Measurements from ENCODE around the gene ABCC4.

ABCC4 gene

GRCh38 chr13:95255072-95255732 is 46.0 kb downstream of the ABCC4 start:
- no peak for DNase-seq

- DNase-seq = no peak
Observed at GRCh38 chr13:95254339-95254738, 46.9 kb downstream of the ABCC4 start.

DNA sequence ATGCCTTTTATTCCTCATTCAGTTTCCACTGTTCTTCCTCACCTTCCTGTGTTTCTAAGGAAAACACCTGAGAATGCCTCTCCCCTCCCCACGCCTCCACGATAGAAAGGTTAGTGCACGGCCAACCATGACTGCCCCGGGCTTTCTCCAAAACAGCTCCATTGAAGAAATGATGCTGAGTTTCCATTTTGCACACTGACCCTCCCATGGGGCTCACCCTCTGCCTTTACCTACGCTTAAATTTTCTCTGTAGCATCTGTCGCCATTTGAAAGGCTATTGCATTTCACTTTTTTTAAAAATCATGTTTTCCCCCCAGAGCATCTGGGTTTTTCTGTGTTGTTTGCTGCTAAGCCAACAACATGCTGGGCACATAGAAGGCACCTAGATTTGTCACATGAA is 48.2 kb downstream of the ABCC4 start:
- no peak for DNase-seq

GRCh38 chr13:95251641-95252040 is 49.6 kb downstream of the ABCC4 start:
- no peak for DNase-seq

DNA sequence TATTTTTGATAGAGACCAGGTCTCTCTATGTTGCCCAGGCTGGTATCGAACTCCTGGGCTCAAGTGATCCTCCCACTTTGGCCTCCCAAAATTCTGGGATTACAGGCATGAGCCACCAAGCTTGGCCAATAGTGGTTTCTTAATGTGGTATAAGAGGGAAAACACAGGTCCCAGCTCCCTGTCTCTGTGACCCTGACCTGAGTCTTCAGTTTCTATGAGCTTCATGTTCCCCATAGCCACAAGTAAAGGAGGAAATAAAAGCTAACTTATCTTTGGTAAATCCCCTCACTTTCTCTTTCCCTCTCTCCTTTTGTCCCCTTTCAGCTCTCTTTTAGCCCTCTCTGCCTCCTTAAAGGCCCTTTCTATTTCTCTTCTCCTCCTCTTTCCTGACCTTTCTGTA is 50.3 kb downstream of the ABCC4 start:
- DNase-seq = no peak

DNA sequence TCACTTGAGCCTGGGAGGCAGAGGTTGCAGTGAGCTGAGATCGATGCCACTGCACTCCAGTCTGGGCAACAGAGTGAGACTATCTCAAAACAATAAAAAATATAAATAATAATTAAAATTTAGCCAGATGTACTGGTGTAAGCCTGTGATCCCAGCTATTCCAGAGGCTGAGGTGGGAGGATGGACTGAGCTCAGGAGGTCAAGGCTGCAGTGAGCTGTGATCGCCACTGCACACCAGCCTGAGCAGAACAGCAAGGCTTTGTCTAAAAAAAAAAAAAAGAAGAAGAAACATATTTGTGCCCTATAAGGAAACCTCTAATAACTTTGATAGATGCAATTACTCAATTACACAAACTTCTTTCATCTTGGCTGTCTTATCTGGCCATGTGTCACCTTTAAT is 52.3 kb downstream of the ABCC4 start:
- DNase-seq = no peak

DNA sequence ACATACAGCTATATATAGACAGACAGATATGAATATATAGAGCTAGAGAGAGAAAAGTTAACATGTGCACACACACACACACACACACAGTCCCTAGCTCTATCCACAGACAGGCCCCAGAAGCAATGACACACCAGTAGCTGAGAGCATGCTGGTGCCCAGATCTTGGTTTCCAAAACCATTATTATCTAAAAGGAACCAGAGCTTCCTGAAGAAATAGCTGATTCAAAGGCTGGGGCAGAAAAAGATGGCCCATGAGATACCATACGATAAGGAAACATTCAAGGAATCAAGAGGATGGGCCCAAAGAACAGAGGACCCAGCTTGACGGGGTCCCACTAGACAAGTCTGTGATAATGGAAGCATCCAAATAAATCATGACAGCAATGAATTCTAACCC is 53.4 kb downstream of the ABCC4 start:
- DNase-seq = no peak

DNA sequence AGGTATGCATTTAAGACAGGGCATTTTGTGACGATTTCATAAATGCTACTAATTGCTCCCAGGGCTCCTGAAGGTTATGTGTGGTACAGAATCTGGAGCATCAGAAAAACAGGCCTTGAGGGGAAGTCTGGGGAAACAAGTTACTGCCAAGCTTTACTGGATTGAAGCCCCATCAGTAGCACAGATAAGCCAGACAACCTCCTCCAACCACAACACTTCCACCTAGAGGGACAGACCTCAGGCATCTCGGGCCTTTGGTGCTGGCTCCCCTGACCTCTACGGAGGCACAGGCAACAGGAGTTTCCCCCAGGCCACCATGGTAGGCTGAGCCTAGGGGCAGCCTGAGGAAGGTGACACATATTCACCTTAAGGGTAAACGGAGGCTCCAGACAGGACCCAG is 54.1 kb downstream of the ABCC4 start:
- DNase-seq = no peak

DNA sequence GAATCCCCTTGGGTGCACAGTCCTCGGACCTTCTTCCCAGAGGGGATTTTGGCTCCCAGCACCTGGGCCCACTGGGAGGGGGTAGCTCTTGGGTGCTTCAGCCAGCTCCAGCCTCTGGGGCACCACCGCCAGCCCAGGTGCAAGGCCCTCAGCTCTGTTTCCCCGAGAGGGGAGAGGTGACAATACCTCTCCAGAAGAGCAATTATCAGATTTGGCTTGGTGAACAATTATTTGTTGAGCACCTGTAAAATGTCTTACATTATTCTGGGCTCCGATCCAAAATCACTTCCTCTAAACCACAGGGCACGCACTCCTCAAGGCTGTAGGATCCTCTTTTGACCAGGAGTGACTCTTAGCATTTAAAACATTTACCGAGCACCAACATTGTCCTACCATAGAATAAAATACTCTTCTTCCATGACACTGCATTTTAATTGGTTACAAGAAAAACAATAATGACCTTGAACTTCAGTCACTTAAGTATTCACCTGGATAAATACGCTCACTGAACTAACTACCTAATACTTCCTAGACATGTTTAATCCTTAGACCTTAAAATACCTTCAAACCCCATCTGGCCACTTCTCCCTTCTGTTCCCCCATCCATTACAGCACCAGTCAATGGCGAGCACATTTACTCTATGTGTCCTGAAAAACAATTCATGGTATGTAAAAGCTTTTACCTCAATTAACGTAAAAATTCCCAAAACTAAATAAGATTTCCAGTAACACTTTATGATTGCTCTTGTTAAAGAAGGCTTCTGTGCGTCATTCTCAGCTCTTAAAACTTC is 54.8 kb downstream of the ABCC4 start:
- DNase-seq = no peak

- DNase-seq = no peak
Observed at GRCh38 chr13:95245071-95245470, 56.2 kb downstream of the ABCC4 start.

- no peak for DNase-seq
Observed at GRCh38 chr13:95243207-95243606, 58.0 kb downstream of the ABCC4 start.

GRCh38 chr13:95241321-95241720 is 59.9 kb downstream of the ABCC4 start:
- no peak for DNase-seq

- DNase-seq = no peak
Observed at GRCh38 chr13:95239283-95239682, 62.0 kb downstream of the ABCC4 start.

DNA sequence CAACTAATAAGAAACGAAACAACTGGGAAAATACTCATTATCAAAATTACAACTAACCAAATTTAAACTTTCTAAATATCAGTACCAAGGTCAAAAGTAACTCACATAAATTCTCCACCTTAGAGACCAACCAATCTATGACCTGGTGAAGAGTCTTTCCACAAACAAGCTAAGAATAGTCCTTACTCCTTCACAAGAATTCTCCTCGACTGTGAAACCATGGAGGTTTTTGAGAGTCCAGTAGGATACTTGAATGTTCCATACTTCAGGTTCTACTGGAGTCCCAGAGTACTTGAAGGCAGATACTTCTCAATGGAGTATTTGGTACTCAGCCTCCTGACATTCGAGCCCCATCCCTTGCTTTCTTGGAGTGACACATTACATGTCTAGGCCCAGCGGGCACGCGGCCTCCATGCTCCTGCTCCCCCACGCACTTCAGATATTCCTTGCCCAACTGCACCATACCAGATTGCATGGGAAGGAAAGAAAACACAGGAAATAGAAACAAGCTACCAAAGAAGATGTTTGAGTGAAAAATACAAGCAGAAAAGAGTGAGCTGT is 63.9 kb downstream of the ABCC4 start:
- no peak for DNase-seq

DNA sequence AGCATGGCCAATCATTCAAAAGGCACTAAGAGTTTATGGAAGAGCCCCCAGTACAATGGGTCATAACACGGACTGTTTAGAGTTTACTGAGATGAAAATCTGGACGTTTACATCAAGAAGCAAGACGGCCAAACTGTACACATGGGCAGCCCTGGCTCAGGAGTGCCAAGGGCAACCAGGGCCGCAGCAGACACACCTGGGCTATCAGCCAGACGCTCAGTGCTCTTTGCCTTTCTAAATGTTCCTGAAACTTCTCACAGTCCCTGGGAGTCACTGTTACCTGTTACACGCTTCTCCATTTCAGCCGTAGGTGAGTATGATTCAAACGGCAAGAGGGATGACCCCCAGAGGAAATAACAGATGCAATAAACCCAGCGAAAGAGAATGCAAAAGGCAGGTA is 64.5 kb downstream of the ABCC4 start:
- no peak for DNase-seq

DNA sequence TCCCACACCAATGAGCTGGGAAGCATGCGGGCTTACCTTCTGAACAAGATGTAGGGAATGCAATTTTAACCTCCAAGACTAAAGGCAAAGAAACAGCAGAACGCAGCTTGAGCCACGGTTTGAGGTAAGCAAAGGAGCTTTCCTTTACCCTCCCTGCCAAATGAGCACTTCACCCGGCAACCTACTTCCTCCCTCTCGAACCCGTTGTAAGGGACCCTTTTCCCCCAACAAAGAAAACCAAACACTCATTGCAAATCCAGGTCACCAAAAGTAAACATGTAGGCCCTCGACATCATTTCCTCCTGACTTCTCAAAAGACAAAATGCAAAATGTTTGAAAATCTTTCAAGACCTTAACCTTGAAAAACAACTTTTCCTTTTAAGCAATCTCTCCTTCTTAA is 65.3 kb downstream of the ABCC4 start:
- no peak for DNase-seq

- DNase-seq = no peak
Observed at GRCh38 chr13:95235199-95235756, 66.0 kb downstream of the ABCC4 start.

GRCh38 chr13:95234242-95234641 is 67.0 kb downstream of the ABCC4 start:
- no peak for DNase-seq

DNA sequence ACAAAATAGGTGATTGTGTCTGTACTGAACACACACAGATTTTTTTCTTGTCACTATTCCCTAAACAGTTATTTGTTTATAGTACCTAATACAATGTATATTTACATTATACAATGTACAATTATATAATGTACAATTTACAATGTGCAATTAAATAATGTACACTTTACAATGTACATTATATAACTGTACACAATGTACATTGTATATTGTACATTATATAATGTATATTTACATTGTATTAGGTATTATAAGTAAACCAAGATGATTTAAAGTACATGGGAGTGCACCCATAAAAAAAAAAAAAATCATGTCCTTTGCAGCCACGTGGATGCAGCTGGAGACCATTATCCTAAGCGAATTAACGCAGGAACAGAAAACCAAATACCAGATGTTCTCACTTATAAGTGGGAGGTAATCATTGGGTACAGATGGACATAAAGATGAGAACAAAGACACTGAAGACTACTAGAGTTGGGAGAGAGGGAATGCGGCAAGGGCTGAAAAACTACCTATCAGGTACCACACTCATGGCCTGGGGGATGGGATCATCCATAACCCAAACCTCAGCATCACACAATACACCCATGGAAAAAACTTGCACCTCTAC is 68.1 kb downstream of the ABCC4 start:
- DNase-seq = peak; percentile 45

- DNase-seq = no peak
Observed at GRCh38 chr13:95231393-95231792, 69.9 kb downstream of the ABCC4 start.

DNA sequence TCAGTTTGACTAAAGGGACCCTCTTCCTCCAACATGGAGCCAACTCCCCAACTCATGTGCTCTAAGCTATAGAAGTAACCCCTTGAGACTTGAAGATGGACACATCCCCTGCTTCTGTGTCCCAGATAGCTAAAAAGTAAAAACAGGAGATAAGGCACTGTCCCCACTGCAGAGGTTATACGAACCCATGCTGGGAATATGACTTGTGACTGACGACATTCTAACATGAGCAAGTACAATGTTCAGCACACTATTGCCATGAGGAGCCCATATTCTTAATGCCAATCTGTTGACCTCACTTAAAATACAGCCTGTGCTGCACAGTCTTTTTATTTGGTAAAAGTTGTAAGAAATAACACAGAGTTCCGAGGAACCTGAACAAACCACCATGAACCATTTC is 71.4 kb downstream of the ABCC4 start:
- no peak for DNase-seq

- no peak for DNase-seq
Observed at GRCh38 chr13:95228130-95228529, 73.1 kb downstream of the ABCC4 start.

DNA sequence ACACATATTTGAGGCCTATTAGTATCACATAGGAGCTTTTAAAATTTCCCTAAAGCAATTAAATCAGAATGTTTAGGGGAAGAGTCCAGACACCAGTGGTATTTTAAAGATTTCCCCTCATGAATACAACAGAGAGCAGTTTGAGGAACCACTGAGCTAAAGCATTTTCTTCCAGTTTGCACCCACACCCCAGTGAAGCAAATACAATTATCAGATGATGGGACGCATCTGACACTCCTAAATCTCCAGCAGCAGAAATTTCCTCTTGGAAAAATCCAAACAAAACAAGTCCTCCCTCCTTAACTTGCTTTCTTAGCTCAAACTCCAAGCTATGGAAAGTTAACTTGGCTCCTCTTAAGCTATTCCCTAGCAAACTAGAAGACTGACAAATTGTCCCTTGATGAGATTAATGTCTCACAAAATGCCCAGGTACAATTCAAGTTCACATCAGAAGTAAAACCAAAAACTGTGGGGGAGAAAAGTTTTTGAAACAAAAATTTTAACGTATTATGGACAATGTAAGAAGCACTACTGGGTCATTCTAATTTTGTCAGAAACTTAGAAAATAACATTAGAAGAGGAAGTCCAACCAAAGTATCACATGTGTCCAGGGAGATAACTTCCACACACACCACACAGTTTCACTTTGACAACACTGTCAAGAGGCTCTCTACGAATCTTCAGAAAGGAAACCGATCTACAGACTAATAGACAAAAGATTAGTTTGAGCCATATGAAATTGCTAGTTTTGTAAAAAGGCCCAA is 74.1 kb downstream of the ABCC4 start:
- no peak for DNase-seq
